ENCODE data around the gene CCDC121.

CCDC121 gene

GRCh38 chr2:27581417-27582128 lies 47.2 kb downstream of the CCDC121 start:
- peaks cover 32% of the 10 kb centered on the region for H3K36me3 Mint-ChIP-seq (ENCODE audit: low read depth)
- no peak overlapping the region for H3K4me3 Mint-ChIP-seq
- H3K9me3 Mint-ChIP-seq = peaks cover 29% of the 10 kb centered on the region
- no peaks in the 10 kb centered on the region for H3K27me3 Mint-ChIP-seq
- no peak for DNase-seq
- H3K27ac Mint-ChIP-seq = no peak overlapping the region
- H3K4me1 Mint-ChIP-seq (ENCODE audit: low read depth) = peaks cover 33% of the 10 kb centered on the region
